Measurements from ENCODE around the gene PCK1.
A peak's percentile ranks its signal among the peaks of the same experiment; 100 is the strongest.
"Not testable (repeated sequence)": the region's sequence is repeated elsewhere in the genome, so short reads cannot be mapped to it uniquely, and the experiment has no call there.

The PCK1 gene

DNA sequence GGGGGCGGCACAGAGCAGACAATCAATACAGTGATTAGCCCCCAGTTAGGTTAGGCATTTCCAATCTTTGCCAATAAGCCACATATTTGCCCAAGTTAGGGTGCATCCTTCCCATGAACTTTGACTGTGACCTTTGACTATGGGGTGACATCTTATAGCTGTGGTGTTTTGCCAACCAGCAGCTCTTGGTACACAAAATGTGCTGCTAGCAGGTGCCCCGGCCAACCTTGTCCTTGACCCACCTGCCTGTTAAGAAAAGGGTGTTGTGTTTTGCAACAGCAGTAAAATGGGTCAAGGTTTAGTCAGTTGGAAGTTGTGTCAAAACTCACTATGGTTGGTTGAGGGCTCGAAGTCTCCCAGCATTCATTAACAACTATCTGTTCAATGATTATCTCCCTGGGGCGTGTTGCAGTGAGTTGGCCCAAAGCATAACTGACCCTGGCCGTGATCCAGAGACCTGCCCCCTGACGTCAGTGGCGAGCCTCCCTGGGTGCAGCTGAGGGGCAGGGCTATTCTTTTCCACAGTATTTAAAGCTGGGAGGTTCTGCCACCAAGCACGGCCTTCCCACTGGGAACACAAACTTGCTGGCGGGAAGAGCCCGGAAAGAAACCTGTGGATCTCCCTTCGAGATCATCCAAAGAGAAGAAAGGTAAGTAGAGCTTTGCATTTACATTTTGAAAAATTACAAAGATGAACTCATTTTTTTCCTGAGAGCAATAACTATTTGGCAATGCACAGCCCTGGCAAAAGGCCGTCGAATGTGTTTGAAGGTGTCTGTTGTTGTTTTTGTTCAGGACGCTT is at the start of gene PCK1:
TSS of gene PCK1 (plus strand) at position 557 of the 802 bp plus-strand sequence. CDS start 302 bp downstream, outside the sequence.
- no peak for DNase-seq

GRCh38 chr20:57511709-57512108 is 49.2 kb upstream of the PCK1 start:
- DNase-seq, result not testable (repeated sequence)

DNA sequence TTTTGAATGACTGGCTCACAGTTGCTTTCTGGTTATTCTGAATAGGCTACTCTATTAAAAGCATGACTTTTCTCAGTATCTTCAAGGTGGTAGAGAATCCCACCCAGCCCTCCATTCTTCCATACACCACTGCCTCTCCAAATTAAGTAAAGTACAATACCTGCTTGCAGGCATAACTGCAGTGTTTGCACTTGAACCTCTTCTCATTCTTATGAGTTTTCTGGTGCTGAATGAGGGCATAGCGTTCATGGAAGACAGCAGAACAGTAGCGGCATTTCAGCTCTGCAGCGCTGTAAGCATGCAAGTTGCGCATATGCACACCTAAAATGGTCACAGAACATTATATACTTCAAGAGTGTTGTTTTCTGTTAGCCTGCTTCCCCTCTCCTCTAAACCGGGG is 48.5 kb upstream of the PCK1 start:
- no peak for DNase-seq

DNA sequence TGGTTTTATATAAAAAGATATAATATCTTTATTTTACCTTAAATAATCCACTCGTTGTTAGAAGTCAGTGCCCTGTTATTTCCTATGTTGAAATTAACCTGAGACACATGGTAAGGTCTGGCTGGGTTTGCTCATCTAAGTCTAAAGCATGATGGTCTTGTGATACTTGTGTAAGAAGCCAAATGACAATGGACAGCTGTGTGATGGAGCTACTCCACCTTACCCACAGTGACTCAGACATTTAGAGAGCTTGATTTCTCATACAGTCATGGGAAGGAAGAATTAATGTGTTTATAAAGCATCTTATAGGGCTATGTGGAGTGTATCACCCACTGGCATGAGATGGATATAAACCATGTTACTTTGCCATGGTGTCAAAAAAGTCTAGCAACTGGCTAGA is 47.7 kb upstream of the PCK1 start:
- DNase-seq, result no peak

- peak; percentile 37 to 44 for DNase-seq
Measured at GRCh38 chr20:57514273-57514751, 46.6 kb upstream of the PCK1 start.

DNA sequence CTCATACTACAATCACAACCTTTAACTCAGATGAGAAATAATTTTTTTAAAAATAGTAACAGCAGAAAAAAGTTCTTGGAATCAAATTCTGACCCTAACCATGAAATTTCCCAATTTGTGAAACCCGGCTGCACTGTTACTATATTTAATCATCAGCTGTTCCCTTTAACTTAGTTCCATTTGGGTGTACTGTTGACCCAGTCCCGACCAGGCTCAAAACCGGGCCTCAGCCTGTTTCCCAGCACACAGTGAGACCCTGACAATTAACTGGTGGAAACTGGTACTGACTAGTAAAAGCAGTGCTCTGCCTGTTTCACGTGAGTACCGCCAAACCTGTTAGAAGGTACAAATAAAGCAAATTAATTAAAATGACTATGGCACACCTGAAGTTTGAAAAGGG is 43.0 kb upstream of the PCK1 start:
- no peak for DNase-seq

GRCh38 chr20:57522380-57523140 is 38.4 kb upstream of the PCK1 start:
- DNase-seq, result no peak

- DNase-seq, result no peak
Measured at GRCh38 chr20:57523782-57524181, 37.1 kb upstream of the PCK1 start.

DNA sequence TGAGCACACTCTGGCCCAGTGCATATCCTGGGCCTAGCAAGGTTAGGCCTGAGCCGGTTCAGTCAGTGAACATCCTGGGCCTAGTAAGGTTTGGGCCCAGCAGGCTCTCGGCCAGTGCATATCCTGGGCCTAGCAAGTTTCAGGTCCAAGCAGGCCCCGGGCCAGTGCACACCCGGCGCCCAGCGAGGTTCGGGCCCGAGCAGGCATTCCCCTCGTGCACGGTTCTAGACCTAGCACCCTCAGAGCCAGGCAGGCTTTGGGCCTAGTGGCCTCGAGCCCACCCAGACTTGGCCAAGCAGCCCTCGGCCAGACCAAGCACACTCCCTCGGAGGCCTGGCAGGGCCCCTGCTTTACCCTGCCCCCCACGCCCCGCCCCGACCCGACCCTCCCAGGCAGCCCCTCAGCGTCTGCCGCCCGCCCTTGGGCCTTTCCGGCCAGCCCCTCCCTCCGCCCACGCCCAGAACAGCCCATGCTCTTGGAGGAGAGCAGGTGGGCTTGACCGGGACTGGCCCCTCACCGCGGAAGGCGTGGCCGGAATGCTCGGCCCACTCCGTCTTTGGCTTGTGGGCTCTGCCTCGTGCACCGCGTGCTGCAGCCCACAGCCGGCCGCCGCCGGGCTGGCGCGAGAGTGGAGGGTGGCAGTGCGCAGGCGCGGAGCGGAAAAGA is 36.3 kb upstream of the PCK1 start, which contains the start of gene CTCFL:
TSS of gene CTCFL (minus strand) at position 630 of the 666 bp plus-strand sequence. CDS start 935 bp downstream, outside the sequence.
- DNase-seq, result no peak

GRCh38 chr20:57525328-57526086 is 35.4 kb upstream of the PCK1 start:
- DNase-seq, result no peak

DNA sequence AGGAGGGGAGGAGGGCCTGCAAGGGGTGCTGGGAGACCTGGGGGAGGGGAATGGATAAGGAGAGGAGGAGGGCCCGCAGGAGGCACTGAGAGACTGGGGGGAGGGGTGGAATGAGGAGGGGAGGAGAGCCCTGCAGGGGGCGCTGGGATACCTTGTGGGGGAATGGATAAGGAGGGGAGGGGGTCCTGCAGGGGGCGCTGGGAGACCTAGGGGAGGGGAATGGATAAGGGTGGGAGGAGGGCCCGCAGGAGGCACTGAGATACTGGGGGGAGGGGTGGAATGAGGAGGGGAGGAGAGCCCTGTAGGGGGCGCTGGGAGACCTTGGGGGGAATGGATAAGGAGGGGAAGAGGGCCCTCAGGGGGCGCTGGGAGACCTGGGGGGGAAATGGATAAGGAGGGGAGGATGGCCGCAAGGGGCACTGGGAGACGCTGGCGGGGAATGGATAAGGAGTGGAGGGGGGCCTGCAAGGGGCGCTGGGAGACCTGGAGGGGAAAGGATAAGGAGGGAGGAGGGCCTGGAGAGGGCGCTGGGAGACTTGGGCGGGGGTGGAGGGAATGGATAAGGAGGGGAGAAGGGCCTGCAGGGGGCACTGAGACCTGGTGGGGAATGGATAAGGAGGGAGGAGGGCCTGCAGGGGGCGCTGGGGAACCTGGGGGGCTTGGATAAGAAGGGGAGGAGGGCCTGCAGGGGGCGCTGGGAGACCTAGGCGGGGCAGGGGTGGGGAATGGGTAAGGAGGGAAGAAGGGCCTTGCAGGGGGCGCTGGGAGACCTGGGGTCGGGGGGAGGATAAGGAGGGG is 34.6 kb upstream of the PCK1 start:
- no peak for DNase-seq

DNA sequence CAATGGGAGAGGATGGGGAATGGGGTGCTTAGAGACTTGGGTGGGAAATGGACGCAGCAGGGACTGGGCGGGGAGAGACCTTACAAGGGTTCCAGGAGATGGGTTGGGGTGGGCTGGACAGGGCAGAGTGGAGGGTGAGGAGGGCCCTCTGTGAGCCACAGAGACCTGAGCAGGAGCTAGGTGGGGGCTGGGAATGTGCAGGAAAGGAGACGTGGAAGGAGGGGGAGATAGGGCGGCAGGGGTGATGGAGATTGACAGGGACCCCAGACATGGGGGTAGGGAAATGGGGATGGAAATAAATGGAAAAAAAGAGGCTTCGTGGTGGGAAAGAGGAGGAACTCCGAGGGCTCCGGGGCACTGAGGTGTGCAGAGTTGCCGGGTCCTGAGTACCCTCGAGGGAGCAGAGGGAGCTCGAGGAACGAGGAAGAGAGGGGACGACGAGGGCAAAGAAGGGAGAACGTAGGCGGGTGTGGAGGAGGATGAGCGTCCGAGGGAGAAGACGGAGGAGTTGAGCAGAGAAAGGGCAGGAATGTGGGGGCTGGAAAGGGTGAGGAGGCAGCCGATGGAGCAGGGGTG is 33.9 kb upstream of the PCK1 start:
- DNase-seq, result no peak

DNA sequence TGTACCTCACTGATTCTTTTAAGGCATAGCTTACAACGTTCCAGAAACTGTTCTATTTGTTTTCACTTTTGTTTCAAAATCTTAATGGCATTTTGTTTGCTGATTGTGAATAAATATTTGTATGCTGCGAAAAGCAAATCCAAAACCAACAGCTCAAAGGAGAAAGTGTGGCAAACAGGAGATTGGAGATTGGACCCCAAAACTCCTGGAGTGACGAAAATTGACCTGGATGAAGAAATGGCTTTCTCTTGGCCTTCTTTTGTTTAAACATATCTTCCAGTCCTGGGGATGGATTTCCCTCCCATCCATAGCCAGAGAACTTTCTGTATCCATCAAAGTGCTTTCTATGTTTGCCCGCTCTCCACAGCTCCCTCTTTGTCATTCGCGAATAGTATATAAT is 33.2 kb upstream of the PCK1 start:
- no peak for DNase-seq

DNA sequence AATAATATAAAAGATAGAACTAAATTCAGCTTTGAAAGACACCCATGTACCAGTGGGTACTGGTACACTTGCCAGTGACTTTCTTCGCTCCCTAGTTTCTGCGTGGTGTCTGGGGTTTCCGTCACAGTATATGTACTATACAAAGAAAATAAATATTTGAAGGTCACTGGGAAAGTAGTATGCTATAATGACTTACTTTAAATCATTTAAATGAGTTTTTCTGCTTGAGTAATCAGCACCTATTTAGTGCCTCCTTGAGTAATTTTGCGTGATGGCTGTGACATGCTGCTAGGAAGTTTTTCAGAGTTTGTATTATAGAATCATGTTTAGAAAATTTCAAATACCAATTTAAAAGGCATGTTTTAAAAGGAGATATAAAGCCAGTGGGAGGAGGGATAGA is 32.8 kb upstream of the PCK1 start:
- no peak for DNase-seq

DNA sequence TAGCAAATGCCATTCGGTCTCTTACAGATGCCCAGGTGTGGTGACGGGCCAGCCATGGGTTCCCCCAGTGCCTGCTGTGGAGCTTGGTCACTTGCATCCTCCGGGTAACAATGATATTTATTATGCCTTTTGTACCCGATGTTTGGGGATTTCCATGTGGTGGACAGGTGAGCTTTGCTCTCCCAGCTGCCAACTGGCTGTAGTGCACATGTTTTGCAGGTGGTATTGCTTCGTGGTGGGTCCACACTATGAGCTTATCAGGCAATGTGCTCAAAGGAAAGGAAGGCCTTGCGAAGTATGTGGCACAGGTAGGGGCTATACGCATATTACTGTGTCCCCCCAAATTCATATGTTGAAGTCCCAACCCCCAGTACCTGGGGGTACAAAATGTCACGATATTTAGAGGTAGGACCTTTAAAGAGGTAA is 31.7 kb upstream of the PCK1 start:
- DNase-seq, result no peak

DNA sequence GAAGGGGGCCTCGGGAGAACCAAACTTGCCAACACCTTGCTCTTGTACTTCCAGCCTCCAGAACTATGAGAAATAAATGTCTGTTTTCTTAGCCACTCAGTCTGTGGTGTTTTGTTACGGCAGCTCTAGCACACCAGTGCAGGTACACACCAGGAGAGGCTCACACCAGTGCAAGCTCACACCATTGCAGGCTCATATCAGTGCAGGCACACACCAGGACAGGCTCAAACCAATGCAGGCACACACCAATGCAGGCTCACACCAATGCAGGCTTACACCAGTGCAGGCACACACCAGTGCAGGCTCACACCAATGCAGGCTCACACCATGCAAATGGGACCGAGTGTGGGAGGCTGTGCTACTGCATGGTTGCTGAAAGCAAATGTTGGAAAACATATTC is 31.1 kb upstream of the PCK1 start:
- DNase-seq, result no peak

GRCh38 chr20:57530327-57530981 is 30.5 kb upstream of the PCK1 start:
- no peak for DNase-seq

GRCh38 chr20:57532104-57532503 is 28.8 kb upstream of the PCK1 start:
- DNase-seq, result no peak

GRCh38 chr20:57535297-57535696 is 25.6 kb upstream of the PCK1 start:
- DNase-seq, result no peak

- no peak for DNase-seq
Measured at GRCh38 chr20:57536120-57536708, 24.7 kb upstream of the PCK1 start.
